22Rv1 (cell line): Measurements from ENCODE around the gene SFXN5.

ENCODE experiments used
- ZFX ChIP-seq: fragments of 450-650 bp; IDR thresholded peaks from 2 replicates; pipeline ENCODE4 v1.6.1; 2017; ENCODE audit warnings: antibody characterized with exemption, borderline replicate concordance
- TF ChIP-seq, protein P1 (sequence below): fragments of 450-650 bp; IDR thresholded peaks from 2 replicates; pipeline ENCODE4 v1.5.1; 2017; ENCODE audit warnings: mild to moderate bottlenecking

GRCh38 chr2:73031095-73031678 lies 40.3 kb downstream of the SFXN5 start:
- TF ChIP-seq, protein P1, sequence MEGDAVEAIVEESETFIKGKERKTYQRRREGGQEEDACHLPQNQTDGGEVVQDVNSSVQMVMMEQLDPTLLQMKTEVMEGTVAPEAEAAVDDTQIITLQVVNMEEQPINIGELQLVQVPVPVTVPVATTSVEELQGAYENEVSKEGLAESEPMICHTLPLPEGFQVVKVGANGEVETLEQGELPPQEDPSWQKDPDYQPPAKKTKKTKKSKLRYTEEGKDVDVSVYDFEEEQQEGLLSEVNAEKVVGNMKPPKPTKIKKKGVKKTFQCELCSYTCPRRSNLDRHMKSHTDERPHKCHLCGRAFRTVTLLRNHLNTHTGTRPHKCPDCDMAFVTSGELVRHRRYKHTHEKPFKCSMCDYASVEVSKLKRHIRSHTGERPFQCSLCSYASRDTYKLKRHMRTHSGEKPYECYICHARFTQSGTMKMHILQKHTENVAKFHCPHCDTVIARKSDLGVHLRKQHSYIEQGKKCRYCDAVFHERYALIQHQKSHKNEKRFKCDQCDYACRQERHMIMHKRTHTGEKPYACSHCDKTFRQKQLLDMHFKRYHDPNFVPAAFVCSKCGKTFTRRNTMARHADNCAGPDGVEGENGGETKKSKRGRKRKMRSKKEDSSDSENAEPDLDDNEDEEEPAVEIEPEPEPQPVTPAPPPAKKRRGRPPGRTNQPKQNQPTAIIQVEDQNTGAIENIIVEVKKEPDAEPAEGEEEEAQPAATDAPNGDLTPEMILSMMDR: no peak
- no peak for TF ChIP-seq ZFX
